HG03442 (cell line): ENCODE measurements around the gene OR8G1.
"Not testable (repeated sequence)": the region's sequence is repeated elsewhere in the genome, so short reads cannot be mapped to it uniquely, and the experiment has no call there.

ENCODE experiments used
- ATAC-seq: cut with Tn5 transposase; IDR thresholded peaks from one replicate; pipeline ENCODE4 v1.9.1; 2021; ENCODE audit warnings: mild to moderate bottlenecking, moderate library complexity; ENCODE audit not compliant: unreplicated experiment

OR8G1 gene

DNA sequence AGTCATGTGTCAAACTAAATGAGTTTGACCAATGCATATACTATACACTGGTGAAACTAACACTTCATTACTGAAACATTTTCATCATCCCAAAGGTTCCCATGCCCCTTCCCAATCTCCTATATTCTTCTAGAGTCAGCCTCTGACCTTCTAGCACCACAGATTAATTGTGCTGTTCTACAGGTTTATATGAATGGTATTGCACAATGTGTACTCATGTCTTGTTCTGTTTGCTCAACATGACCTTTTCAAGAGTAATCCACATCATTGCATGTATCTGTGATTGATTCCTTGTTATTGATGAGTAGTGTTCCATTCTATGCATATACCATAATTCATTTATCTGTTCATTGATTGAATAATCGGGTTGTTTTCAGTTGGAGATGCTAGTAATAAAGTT lies 7.5 kb upstream of the OR8G1 start:
- ATAC-seq = no peak

GRCh38 chr11:124238512-124238911 lies 2.4 kb upstream of the OR8G1 start:
- ATAC-seq = no peak

GRCh38 chr11:124249869-124250268 lies 9.0 kb downstream of the OR8G1 start:
- not testable (repeated sequence) for ATAC-seq

DNA sequence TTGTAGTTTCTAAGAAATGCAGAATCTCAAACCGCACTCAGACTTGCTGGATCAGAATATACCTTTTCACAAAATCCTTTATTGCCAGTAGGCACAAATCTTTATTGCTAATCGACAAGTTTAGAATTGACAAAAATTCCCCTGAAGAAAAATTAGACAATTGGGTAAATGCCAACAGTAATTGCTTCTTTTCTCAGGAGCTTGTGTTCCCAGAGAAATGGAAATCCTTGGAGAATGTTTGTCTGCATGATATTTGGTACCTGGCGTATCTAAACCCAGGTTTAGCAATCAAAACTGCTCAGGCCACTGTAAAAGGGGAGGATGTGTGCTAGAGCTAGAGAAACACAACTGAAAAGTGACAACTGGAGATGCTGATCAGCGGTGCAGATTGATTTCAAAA lies 15.2 kb downstream of the OR8G1 start, which contains the start of gene OR8G5:
OR8G5 (plus strand) TSS at position 301 of the 400 bp plus-strand sequence. CDS start 8,556 bp downstream, outside the sequence.
- no peak for ATAC-seq

DNA sequence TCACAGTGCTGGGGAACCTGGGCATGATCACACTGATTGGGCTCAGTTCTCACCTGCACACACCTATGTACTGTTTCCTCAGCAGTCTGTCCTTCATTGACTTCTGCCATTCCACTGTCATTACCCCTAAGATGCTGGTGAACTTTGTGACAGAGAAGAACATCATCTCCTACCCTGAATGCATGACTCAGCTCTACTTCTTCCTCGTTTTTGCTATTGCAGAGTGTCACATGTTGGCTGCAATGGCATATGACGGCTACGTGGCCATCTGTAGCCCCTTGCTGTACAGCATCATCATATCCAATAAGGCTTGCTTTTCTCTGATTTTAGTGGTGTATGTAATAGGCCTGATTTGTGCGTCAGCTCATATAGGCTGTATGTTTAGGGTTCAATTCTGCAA lies 24.1 kb downstream of the OR8G1 start:
- not testable (repeated sequence) for ATAC-seq

DNA sequence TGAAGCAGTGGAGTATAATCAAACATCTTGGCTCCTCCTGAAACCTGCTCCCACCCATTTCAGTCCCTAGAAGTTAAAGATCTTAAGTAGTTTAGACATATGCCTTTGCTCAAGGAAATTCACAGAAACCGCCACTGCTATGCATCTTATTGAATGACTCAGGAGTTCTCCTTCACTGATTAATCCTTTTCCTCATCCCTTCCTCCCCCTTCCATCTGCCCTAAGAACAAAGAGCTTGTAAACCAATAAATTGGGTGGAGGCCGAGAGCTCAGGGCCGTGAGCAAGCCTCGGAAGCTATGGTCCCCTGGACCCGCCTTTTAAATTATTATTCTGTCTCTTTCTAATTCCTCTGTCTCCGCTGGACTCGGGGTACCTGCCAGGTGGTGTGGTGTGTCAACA lies 30.0 kb downstream of the OR8G1 start:
- not testable (repeated sequence) for ATAC-seq

- no peak for ATAC-seq
Observed at GRCh38 chr11:124274000-124274399, 33.1 kb downstream of the OR8G1 start.

- no peak for ATAC-seq
Observed at GRCh38 chr11:124276081-124276480, 35.2 kb downstream of the OR8G1 start.

DNA sequence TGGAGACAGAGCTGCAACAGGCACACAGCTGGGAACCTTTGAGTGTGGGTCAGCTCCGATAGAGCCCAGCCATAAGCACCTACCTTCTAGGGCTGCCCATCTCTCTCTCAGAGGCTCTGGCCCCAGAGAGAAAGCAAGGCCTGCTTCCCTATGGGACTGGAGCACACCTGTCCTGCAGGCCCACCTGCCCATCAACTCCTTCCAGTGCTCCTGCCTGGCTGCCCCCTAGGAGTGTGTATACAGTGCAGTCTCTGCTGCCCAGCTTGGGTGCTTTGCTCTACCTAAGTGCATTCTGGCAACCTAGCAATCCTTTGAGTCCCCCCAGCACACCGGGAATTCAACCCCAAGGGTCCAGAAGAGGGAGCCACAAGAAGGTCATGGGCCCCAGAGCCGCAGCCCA lies 36.3 kb downstream of the OR8G1 start:
- ATAC-seq = no peak

GRCh38 chr11:124277804-124278203 lies 36.9 kb downstream of the OR8G1 start:
- no peak for ATAC-seq

GRCh38 chr11:124278261-124278660 lies 37.4 kb downstream of the OR8G1 start:
- no peak for ATAC-seq

DNA sequence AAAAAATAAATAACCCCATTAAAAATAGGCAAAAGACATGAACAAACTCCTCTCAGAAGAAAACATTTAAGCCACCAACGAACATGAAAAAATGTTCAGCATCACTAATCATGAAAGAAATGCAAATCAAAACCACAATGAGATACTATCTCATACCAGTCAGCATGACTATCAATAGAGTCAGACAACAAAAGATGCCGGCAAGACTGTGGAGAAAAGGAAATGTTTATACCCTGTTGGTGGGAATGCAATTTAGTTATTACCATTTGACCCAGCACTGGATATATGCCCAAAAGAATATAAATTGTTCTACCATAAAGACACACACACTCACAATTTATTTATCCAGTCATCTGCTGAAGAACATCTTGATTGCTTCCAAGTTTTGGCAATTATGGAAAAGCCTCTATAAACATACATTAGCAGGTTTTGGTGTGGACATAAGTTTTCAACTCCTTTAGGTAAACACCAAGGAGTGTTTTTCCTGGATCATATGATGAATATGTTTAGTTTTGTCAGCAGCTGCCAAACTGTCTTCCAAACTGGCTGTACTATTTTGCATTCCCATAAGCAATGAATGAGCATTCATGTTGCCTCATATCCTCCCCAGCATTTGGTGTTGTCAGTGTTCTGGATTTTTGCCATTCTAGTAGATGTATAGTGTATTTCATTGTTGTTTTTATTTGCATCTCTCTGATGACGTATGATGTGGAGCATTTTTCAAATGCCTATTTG lies 44.9 kb downstream of the OR8G1 start:
- no peak for ATAC-seq

GRCh38 chr11:124294687-124295086 lies 53.8 kb downstream of the OR8G1 start:
- ATAC-seq = no peak

DNA sequence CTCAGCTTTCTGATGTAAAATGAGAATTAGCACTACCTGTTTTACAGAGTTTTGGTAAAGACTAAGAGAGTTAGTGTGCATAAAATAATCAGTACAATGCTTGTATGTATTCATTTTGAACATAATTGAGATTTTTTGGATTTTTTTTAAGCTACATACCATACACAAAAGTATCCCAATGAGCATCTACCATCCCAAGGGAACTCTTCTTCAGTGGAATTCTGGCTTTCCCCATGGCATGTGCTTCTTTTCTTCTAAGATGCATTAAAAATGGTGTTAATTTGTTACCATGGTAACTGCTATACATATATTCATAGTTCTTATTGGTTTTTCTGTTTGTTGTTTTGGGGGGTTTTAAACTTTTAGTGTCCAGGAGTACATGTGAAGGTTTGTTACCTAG lies 55.1 kb downstream of the OR8G1 start:
- ATAC-seq = no peak

DNA sequence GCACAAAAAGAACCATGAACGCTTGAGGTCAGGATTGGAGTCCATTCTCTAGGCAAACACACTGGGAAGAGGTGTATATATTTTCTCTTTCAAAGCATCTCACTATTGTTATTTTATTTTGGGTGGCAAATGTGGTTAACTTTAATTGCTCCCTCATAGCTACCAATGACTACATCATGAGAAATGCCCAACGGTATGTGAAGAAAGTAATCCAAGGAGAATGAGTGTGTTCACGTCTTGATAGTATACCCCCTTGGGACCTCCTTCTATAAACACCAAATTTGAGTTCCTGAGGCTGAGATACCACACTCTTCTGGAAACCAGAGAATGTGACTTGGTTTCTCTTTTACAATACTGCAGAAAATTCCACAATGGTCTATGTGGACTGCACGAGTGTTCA lies 57.0 kb downstream of the OR8G1 start:
- ATAC-seq = no peak

DNA sequence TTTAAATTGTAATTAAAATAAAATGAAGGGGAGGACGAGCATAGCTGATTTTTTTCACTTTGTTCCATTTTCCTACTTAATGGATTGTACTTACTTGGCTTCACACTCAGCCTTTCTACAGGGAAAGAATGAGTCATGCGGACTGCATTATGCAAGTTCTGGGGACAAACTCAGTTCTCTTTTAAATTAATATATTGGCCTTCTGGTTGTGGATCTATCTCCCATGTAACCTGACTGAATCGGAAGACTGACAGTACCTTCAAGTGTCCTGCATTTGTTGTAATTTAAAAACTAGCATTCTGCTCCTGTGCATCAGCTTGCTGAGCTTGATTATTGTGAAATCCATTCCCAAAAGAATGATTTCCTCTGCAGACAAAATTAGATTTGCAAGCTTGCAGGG lies 60.7 kb downstream of the OR8G1 start:
- ATAC-seq = no peak

DNA sequence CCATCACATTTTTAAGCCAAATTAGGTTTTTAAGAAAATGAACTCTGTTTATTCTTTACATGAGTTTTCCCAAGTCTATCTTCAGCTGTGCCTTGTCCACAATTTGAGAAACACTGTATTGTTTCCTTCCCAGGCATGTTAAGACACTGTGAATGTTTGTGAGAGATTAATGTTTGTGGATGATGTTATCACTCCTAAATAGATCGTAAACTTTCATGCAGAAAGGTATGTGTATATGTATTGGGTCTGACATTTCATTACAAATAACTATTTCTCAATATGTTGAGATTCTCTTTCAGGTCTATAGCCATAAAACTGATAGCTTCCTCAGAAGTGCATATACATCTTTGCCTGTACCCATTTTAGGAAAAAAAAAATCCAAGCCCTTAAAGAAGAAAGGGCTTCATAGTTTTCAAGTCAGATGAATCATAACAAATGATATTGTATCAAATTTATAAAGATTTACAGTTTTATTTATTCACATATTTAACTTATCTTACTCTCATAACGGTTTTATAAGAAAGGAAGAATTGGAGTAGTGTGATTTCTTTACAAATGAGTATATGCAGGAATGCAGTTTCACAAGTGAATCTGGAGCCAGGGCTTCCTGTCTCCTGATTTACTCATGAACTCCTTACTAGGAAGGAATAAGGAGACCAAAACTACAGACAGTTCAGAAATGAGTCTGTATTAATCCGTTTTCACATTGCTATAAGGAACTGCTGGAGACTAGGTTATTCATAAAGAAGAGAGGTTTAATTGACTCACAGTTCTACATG lies 61.6 kb downstream of the OR8G1 start:
- ATAC-seq = no peak
